ENCODE results near the gene SDR42E2. TPM values are rescaled to one million over a fixed set of nuclear protein-coding genes. Genes with fewer than 3 reads are reported as not detected.

Gene SDR42E2
- total RNA-seq, 4 donors from 2014 or later = not detected

GRCh38 chr16:22229889-22230288 lies 67.6 kb downstream of the SDR42E2 start:
- Histone ChIP-seq H3K4me1 (peaks cover 0 to 15% (median 11%) of the 10 kb centered on the region in 4 donors), H3K4me3 (no peak overlapping the region), H3K27me3 (no peaks in the 10 kb centered on the region), H3K27ac (replicated peaks in 1 of 4) (no peak overlapping the region), H3K9me3 (no peaks in the 10 kb centered on the region), H3K36me3 (peaks cover 16 to 74% (median 46%) of the 10 kb centered on the region in 4 donors)
- WGBS = 40% methylated on average over 7 of the region's 7 CpGs
- TF ChIP-seq CTCF (IDR thresholded peaks at IDR 0.05) (no peak), POLR2AphosphoS5 (IDR thresholded peaks at IDR 0.05) (no peak), POLR2A (IDR thresholded peaks at IDR 0.05; ENCODE audit: low read depth) (no peak), EP300 (IDR thresholded peaks at IDR 0.05) (no peak)
- intact Hi-C loops (cut with DNase I) = no loop called here
- DNase-seq (ENCODE audit: extremely low spot score) = no peak

GRCh38 chr16:22232277-22233036 lies 70.2 kb downstream of the SDR42E2 start:
- peaks cover 0 to 24% (median 5%) of the 10 kb centered on the region in 4 donors for H3K4me1 ChIP-seq
- H3K27ac ChIP-seq (replicated peaks in 1 of 4) = peak overlapping the region in 1 of 4 donors; percentile 6
- 80% methylated on average over 13 of the region's 14 CpGs for WGBS

DNA sequence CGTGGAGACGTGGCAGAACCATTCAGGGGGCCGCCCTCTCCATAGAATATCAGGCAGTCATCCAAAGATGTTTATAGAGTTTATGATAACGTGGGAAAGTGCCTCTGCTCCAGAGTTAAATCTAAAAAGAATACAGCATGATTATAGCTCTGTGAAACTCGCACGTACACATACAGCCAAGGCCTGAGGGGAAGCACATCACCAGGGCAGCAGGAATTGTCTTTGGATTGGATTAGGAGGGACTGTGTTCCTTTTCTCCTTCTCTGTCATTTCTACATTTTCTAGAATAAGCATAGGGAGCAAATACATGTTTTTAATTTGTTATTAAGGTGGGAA lies 70.7 kb downstream of the SDR42E2 start:
- Histone ChIP-seq H3K4me1 (peaks cover 0 to 29% (median 6%) of the 10 kb centered on the region in 4 donors), H3K36me3 (peaks cover 17 to 68% (median 37%) of the 10 kb centered on the region in 4 donors), H3K27ac (replicated peaks in 1 of 4) (peak overlapping the region in 1 of 4 donors; percentile 6), H3K4me3 (no peak overlapping the region), H3K27me3 (no peaks in the 10 kb centered on the region), H3K9me3 (no peaks in the 10 kb centered on the region)
- no peak for DNase-seq (ENCODE audit: extremely low spot score)
- TF ChIP-seq POLR2A (IDR thresholded peaks at IDR 0.05; ENCODE audit: low read depth) (no peak), CTCF (IDR thresholded peaks at IDR 0.05) (no peak), EP300 (IDR thresholded peaks at IDR 0.05) (no peak), POLR2AphosphoS5 (IDR thresholded peaks at IDR 0.05) (no peak)
- 74% methylated on average over 6 of the region's 6 CpGs for WGBS
- intact Hi-C loops (cut with DNase I) = no loop called here

More at GRCh38 chr16:22232277-22233036, 70.2 kb downstream of the SDR42E2 start:
- DNase-seq (ENCODE audit: extremely low spot score) = no peak
- Histone ChIP-seq H3K36me3 (peaks cover 20 to 70% (median 36%) of the 10 kb centered on the region in 4 donors), H3K27me3 (no peaks in the 10 kb centered on the region), H3K9me3 (no peaks in the 10 kb centered on the region), H3K4me3 (no peak overlapping the region)
- TF ChIP-seq POLR2AphosphoS5 (IDR thresholded peaks at IDR 0.05) (no peak), CTCF (IDR thresholded peaks at IDR 0.05) (no peak)
- intact Hi-C loops (cut with DNase I) = no loop called here

GRCh38 chr16:22235839-22236745 lies 73.8 kb downstream of the SDR42E2 start:
- peaks cover 9 to 42% (median 20%) of the 10 kb centered on the region in 4 donors for H3K36me3 ChIP-seq
- WGBS = 83% methylated on average over 9 of the region's 9 CpGs
- DNase-seq (ENCODE audit: extremely low spot score) = no peak
- no peak overlapping the region for H3K4me3 ChIP-seq
- intact Hi-C loops (cut with DNase I) = no loop called here
- no peaks in the 10 kb centered on the region for H3K9me3 ChIP-seq
- TF ChIP-seq CTCF (IDR thresholded peaks at IDR 0.05) (no peak), EP300 (IDR thresholded peaks at IDR 0.05) (no peak), POLR2AphosphoS5 (IDR thresholded peaks at IDR 0.05) (peak; percentile 12 to 47), POLR2A (IDR thresholded peaks at IDR 0.05; ENCODE audit: low read depth) (no peak)
- no peaks in the 10 kb centered on the region for H3K27me3 ChIP-seq
- H3K4me1 ChIP-seq = peaks cover 18 to 59% (median 34%) of the 10 kb centered on the region in 4 donors
- H3K27ac ChIP-seq (replicated peaks in 1 of 4) = peak overlapping the region in 2 of 4 donors; percentile 17 to 40

All from esophagus muscularis mucosa (tissue), 4 donors.